C4-2B (cell line): ENCODE data around the gene EML6.

Source experiments
- H3K27ac ChIP-seq: fragments of 450-650 bp; 2 replicates; pipeline ENCODE4 v1.5.1; 2017
- ZFX ChIP-seq: fragments of 450-650 bp; IDR thresholded peaks from 2 replicates; pipeline ENCODE4 v1.6.1; 2017
- TF ChIP-seq, protein P1 (sequence below): fragments of 450-650 bp; conservative IDR thresholded peaks from 2 replicates; pipeline ENCODE4 v1.5.1; 2017; ENCODE audit warnings: mild to moderate bottlenecking

EML6 gene

DNA sequence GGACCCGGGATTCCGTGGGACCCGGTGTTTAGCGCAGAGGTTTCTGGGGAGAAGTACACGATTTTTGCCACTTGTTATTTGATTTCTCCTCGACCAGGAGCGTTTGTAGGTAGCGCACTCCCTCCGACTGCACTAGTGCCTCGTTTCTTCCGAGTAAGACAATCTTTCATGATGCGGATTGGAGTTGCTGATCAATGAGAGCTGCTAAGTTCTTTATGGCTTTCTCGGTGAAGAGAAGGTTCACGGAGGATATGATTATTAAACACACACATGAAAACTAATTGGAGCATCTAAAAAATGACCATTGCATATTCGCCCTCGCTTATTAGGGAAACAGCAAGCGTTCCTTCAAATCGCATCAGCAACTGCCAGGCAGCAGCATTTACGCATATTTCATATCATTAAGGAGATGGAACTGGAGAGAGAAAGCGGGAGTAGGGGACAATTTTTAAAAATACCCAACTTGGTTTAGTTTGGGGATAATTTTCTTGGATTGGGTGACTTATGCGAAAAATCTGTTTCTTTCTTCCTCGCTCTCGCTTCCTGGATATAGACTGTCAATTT is 616 bp downstream of the EML6 start:
- TF ChIP-seq ZFX: no peak
- TF ChIP-seq, protein P1, sequence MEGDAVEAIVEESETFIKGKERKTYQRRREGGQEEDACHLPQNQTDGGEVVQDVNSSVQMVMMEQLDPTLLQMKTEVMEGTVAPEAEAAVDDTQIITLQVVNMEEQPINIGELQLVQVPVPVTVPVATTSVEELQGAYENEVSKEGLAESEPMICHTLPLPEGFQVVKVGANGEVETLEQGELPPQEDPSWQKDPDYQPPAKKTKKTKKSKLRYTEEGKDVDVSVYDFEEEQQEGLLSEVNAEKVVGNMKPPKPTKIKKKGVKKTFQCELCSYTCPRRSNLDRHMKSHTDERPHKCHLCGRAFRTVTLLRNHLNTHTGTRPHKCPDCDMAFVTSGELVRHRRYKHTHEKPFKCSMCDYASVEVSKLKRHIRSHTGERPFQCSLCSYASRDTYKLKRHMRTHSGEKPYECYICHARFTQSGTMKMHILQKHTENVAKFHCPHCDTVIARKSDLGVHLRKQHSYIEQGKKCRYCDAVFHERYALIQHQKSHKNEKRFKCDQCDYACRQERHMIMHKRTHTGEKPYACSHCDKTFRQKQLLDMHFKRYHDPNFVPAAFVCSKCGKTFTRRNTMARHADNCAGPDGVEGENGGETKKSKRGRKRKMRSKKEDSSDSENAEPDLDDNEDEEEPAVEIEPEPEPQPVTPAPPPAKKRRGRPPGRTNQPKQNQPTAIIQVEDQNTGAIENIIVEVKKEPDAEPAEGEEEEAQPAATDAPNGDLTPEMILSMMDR: peak; percentile 9; the same call in 1 of the 2 replicates
- H3K27ac ChIP-seq: peak overlapping the region; percentile 32; the same call in 1 of the 2 replicates

DNA sequence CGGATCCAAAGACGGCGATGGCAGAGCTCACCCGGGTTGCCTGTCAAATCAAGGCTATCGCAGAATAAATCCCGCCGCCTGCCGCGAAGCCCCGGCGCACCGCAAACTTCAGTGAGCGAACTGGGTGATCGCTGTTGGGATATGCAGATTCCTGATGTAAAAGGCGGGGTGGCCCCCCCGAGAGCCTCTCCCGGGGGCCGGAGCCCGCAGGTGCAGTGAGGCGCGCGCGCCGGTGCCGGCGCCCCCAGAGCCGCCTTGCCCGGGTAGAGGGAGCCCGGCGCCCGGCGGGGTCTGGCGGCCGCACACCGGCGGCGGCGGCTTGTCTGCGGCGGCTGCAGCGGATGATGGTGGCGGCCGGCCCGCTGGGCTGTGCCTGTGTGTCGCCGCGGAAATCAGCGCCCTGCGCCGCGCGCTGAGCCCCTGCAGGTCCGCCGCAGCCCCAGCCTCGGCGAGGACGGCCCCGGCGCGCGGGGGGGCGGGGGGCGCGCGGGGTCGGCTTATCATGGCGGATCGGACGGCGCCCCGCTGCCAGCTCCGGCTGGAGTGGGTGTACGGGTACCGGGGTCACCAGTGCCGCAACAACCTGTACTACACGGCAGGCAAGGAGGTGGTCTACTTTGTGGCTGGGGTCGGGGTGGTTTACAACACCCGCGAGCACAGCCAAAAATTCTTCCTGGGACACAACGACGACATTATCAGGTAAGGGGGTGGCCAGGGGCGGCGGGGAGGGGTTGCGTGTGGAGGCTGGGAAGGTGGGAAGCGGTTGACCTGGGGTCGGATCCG is 1.3 kb downstream of the EML6 start:
- no peak overlapping the region; the same call in 1 of the 2 replicates for H3K27ac ChIP-seq
- no peak for TF ChIP-seq ZFX
- TF ChIP-seq, protein P1: no peak

DNA sequence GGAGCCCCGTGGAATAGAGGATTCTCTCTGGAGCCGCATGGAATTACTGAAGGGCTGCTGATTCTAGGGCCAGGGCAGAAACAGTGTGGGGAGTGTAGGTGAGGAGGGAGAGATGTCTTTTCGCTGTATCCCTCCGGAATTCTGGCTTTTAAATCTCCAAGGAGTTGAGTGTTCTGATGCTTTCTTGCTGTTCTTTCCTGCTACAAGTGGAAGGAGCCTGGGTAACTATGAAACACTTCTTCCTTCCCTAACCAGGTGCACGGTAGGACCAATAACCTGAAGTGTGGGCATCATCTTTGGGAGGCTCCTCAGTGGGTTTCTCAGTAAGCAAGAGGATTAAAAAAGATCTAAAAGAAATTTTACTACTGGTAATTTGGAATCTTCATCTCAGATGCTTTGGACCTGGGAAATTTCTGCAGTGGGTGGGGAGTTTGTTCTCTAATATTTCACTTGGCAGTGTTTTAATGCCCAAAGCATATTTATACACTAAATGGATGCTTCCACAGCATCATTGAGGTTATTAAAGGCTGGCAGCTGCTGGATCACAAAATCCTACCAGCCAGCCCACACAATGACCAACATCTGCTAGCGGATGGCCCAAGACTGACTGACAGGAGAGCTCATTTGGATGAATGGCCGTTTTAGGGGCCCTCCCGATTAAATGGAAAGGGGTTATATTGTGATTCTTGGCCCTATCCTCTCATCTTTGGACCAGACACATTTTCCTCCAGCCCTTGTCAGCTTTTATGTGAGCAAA is 2.1 kb downstream of the EML6 start:
- no peak for TF ChIP-seq ZFX
- TF ChIP-seq, protein P1: no peak
- no peak overlapping the region for H3K27ac ChIP-seq

- H3K27ac ChIP-seq: no peak overlapping the region
- TF ChIP-seq, protein P1: no peak
- no peak for TF ChIP-seq ZFX
Observed at GRCh38 chr2:54726431-54726830, 3.0 kb downstream of the EML6 start.

DNA sequence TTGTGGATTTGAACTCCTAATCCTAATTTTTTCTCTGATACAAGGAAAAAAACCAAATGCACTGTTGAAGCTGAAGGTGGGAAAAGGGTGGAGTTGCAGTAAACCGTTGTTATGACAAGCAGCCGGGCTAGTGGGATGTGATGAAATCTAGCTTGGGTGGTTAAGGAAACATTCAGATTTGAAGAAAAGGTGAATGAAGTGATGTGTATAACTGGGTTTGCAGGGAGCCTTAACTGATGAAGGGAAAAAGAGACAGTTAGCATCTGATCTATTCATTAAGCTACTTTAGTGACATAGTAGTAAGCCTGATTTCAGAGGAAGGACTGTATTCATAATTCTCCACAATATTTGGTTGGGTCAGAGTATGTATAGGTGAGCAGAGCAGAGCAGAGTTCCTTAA is 3.5 kb downstream of the EML6 start:
- no peak overlapping the region for H3K27ac ChIP-seq
- TF ChIP-seq ZFX: no peak
- TF ChIP-seq, protein P1: no peak

DNA sequence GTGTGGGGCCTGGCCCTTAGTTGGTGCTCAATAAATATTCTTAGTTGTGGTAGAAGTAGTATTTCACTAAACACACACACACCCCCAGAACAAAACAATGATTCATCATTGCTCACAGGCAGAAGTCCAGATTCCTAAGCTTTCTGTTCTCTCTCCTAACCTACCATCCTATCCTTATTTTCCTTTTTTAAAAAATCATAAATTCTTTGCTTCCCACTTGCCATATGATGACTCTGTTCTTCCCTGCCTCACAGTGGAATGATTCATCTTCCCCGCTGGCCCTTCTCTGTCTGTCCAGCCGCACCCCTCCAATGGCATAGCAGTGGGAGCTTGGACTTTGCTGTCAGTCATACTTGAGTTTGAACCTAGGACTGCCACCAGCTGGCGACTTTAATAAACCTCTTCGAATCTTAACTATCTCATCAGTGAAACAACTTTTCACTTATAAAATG is 5.2 kb downstream of the EML6 start:
- TF ChIP-seq ZFX: no peak
- TF ChIP-seq, protein P1: no peak

DNA sequence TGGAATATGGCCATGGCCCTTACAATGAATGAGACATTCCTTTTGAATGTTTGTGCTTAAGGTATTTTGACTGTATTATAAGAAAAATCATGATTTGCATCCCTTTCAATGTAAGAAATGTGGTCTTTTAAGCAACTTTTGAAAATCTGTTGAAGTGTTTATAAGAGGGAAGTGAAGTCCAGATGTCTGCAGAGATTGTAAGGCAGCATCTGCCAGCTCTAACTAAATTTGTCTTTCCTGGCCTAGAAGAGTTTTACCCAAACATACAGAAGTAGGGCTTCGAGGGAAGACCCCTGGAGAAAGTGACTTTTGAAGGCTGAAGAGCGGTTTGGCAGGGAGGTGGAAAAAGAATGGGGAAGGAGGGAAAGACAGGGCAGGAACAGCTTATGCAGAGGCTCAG is 12.2 kb downstream of the EML6 start:
- H3K27ac ChIP-seq: no peak overlapping the region
- no peak for TF ChIP-seq ZFX
- TF ChIP-seq, protein P1: no peak

More for the DNA sequence above, 5.2 kb downstream of the EML6 start:
- no peak overlapping the region for H3K27ac ChIP-seq
